WI38 (cell line): ENCODE measurements around the gene GBP4.

Experiments used
- H3K4me3 ChIP-seq: 2 replicates; pipeline ENCODE4 v1.5.1; 2011; ENCODE audit warnings: low read depth, mild to moderate bottlenecking, control low read depth, low read length
- CTCF ChIP-seq: IDR thresholded peaks from 2 replicates; pipeline ENCODE4 v1.5.1; 2012; ENCODE audit warnings: low read depth, mild to moderate bottlenecking, control low read depth, low read length

GBP4 gene

GRCh38 chr1:89190017-89190416 is 8.7 kb downstream of the GBP4 start:
- H3K4me3 ChIP-seq = no peak overlapping the region
- TF ChIP-seq CTCF = no peak

- no peak overlapping the region for H3K4me3 ChIP-seq
- no peak for TF ChIP-seq CTCF
Observed at GRCh38 chr1:89179343-89179742, 19.4 kb downstream of the GBP4 start.

GRCh38 chr1:89176971-89177370 is 21.8 kb downstream of the GBP4 start:
- no peak for TF ChIP-seq CTCF
- no peak overlapping the region for H3K4me3 ChIP-seq

- TF ChIP-seq CTCF = no peak
- no peak within 1 kb of the TSS for H3K4me3 ChIP-seq
Observed at GRCh38 chr1:89175601-89176256, 23.0 kb downstream of the GBP4 start, which contains the start of gene GBP7. Gene GBP7, minus strand, starts transcription at chr1:89176003. Its CDS starts 4,068 bp downstream, at chr1:89171935.

- no peak overlapping the region for H3K4me3 ChIP-seq
- TF ChIP-seq CTCF = no peak
Observed at GRCh38 chr1:89174491-89174890, 24.3 kb downstream of the GBP4 start.

- TF ChIP-seq CTCF = no peak
- no peak overlapping the region for H3K4me3 ChIP-seq
Observed at GRCh38 chr1:89172468-89173143, 26.1 kb downstream of the GBP4 start.

GRCh38 chr1:89171067-89171438 is 27.7 kb downstream of the GBP4 start:
- H3K4me3 ChIP-seq = no peak overlapping the region
- TF ChIP-seq CTCF = no peak
